Lung microvascular endothelial cell (primary cell): ENCODE measurements around the gene WDR75. TPM values are rescaled to one million over a fixed set of nuclear protein-coding genes. Genes with fewer than 3 reads are reported as not detected.

Source experiments
- DNase-seq, 2 donors: peaks; one replicate each; pipeline versions ENCODE4 v3.0.0 to v3.0.0-alpha.2; 2010; ENCODE audit warnings: low read depth in 2 of 2
- total RNA-seq: library from RNA; depleted of rRNA; stranded (reverse); fragments of >200 nt; gene quantifications from 2 replicates; pipeline ENCODE4 v1.2.1, GENCODE V29; 2014

The WDR75 gene
- total RNA-seq, 1 donor from 2014 or later: 44.4 TPM

GRCh38 chr2:189499137-189499536 lies 57.9 kb downstream of the WDR75 start:
- DNase-seq: no peak

GRCh38 chr2:189500456-189501160 lies 59.3 kb downstream of the WDR75 start:
- no peak for DNase-seq

DNA sequence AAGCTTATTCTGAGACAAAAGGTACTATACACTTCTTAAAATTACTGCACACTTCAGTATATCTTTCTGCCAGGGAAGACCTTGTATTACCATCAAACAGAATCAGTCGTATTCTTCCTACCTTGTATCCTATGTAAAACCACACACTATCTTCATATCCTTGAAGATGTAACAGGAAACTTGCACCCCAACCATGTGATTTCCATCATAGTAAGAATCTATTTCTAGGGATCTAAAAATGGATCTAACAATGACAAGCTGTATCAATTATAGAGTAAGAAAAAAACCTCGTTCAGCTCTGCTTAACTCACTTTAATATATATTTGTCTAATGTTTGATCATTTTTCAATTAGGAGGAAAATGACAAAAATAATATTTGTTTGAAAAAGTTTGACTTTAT lies 60.2 kb downstream of the WDR75 start:
- DNase-seq: no peak

- no peak for DNase-seq
These were observed 61.4 kb downstream of the WDR75 start for GRCh38 chr2:189502714-189503113.

- DNase-seq: no peak
These were observed 63.0 kb downstream of the WDR75 start for GRCh38 chr2:189504238-189504637.

DNA sequence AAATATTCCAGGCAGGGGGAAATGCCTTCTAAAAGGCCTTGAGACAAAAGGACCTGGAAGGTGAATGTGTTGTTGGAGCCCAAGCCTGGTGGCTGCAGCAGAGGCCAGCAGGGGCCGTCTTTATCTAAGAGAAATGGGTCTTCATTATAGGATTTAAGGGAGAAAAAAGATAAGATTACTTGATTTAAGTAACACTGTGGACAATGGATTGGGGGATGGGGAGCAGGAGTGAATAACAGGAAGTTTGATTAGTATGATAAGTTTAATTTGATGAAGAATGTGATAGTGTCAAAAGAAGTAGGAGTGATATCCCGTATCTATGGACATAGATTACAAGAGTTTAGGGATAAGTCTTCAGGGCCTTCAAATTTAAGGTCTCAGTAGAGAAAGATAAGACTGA lies 64.2 kb downstream of the WDR75 start:
- DNase-seq: peak in 1 of 2 donors; percentile 7

- DNase-seq: peak; percentile 6 to 12
These were observed 65.3 kb downstream of the WDR75 start for GRCh38 chr2:189506514-189506976.

- no peak for DNase-seq
These were observed 70.1 kb downstream of the WDR75 start for GRCh38 chr2:189511210-189511959.

- DNase-seq: no peak
These were observed 70.7 kb downstream of the WDR75 start for GRCh38 chr2:189511960-189512319.

GRCh38 chr2:189512879-189513278 lies 71.6 kb downstream of the WDR75 start:
- no peak for DNase-seq

DNA sequence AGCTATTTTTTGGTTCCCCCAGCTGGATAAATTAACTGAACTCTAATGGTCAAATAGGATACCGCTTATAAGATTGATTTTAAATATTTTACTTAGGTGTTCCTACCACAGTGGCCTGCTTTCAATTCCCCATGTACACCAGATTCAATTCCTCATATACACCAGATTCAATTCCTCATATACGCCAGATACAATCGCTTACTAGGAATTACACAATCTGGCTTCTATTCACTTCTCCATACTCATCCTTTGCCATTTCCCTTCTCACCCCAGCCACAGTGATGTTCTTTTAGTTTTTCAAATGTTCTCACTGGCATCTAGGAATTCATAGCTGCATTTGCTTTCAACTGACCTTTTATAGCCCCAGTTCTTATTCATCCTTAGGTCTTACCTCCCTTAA lies 72.8 kb downstream of the WDR75 start:
- no peak for DNase-seq

GRCh38 chr2:189515264-189515663 lies 74.0 kb downstream of the WDR75 start:
- no peak for DNase-seq

DNA sequence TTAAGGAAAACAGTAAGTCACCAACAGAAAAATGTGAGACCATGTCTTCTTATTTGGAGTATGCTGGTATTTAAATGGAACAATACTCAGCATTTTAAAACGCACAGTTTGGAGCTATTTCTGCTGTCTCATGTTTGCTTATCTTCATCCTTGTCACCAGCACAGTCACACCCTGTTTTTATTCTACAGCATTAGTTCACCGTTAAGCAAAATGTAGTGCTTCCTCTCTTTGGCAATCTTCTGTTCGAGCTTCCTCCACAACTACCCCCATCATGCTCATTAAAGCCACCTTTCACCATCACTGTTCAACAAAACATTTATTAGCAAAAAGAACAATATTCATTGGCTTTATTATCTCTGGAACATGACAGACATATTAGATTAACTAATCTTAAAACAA lies 75.3 kb downstream of the WDR75 start:
- DNase-seq: no peak

- no peak for DNase-seq
These were observed 76.7 kb downstream of the WDR75 start for GRCh38 chr2:189517847-189518535.

DNA sequence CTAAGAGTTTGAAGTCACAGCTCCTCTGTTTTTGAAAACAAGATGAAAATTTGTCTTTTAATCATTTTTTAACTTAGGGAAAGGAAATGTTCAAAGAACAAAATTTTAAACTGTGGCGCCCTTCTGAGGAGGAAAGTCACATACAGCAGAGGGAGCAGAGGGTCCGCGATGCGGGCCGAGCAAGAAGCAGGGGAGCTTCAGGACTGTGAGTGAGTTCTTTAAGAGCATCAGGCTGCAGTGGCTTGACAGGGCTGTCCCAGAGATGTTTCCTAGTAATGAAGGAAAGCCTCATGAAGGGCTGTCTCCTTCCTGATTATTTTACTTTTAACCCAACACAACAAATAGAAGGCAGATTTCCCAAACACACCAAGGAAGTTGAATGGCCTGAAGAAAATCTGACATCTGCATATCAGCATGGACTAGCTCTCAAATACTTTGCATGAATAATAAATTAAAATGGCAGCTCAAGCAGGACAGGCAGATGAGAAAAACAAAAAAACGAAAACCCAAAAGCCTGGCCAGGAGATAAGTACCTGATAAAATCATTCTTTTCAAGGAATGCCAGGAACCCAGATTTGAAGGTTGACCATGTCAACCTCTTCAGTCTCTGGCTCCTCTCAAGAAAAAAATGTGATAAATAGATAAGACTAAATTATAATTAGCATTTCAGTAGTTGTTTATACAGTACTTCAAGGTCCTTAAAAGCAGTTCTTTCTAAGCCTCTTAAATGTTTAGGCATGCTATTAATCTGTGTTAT lies 78.5 kb downstream of the WDR75 start:
- DNase-seq: no peak

GRCh38 chr2:189521699-189522434 lies 80.6 kb downstream of the WDR75 start:
- DNase-seq: no peak

GRCh38 chr2:189522435-189523151 lies 81.3 kb downstream of the WDR75 start:
- peak in 1 of 2 donors; percentile 32 for DNase-seq

GRCh38 chr2:189524746-189525145 lies 83.5 kb downstream of the WDR75 start:
- DNase-seq: no peak
